Transverse colon (tissue), 3 donors: ENCODE results near the gene TIPARP.

Experiments used
- CTCF ChIP-seq, 5 experiments: fragments of 200-600 bp in 3 of 5; fragments of 450-650 bp in 2 of 5; sonication (generic) in 3 of 5; IDR thresholded peaks; 1 replicate in 2 of 5; 2 replicates in 3 of 5; pipeline ENCODE4 v1.5.1; 2016 to 2017; ENCODE audit warnings: antibody characterized with exemption in 5 of 5, inconsistent platforms in 3 of 5, mild to moderate bottlenecking in 2 of 5, moderate library complexity in 1 of 5
- EP300 ChIP-seq: sonication (generic); formaldehyde crosslinking; IDR thresholded peaks from one replicate; pipeline ENCODE4 v1.6.1; 2017; ENCODE audit warnings: antibody characterized with exemption, low read depth
- POLR2A ChIP-seq: fragments of 450-650 bp; IDR thresholded peaks from one replicate; pipeline ENCODE4 v1.6.1; 2016; ENCODE audit warnings: antibody characterized with exemption, mild to moderate bottlenecking, moderate library complexity

- TF ChIP-seq POLR2A (no peak), CTCF (IDR thresholded peaks at IDR 0.05) (no peak), EP300 (no peak)
These were observed 20.1 kb downstream of the TIPARP start for GRCh38 chr3:156694536-156694935.
